PFSK-1 (cell line): ENCODE measurements around the gene SCRG1.

Experiments
- POLR2AphosphoS5 ChIP-seq: IDR thresholded peaks from 2 replicates; pipeline ENCODE4 v1.6.1; 2012; ENCODE audit warnings: low read depth, mild to moderate bottlenecking, control low read depth, low read length, moderate library complexity
- REST ChIP-seq, 2 experiments: IDR thresholded peaks; 2 replicates each; pipeline versions ENCODE4 v1.6.1 to v1.8.0; 2011 to 2012; ENCODE audit warnings: low read depth in 2 of 2, low read length in 2 of 2, control low read depth in 1 of 2, inconsistent platforms in 1 of 2, mild to moderate bottlenecking in 1 of 2, moderate library complexity in 1 of 2; ENCODE audit not compliant: insufficient read depth in 1 of 2

- TF ChIP-seq POLR2AphosphoS5 (no peak), REST (IDR thresholded peaks at IDR 0.05; ENCODE audit: insufficient read depth in 1 of 2, low read depth in 2 of 2, low read length in 2 of 2) (no peak)
Measured at GRCh38 chr4:173433447-173433846, 34.5 kb upstream of the SCRG1 start.
